ENCODE measurements around the gene ASB5.
"Not testable (repeated sequence)": the region's sequence is repeated elsewhere in the genome, so short reads cannot be mapped to it uniquely, and the experiment has no call there.

ASB5 gene

GRCh38 chr4:176306837-176307665, 38.0 kb upstream of the ASB5 start:
- no peak for DNase-seq (ENCODE audit: low spot score)
- TF ChIP-seq, protein P1, sequence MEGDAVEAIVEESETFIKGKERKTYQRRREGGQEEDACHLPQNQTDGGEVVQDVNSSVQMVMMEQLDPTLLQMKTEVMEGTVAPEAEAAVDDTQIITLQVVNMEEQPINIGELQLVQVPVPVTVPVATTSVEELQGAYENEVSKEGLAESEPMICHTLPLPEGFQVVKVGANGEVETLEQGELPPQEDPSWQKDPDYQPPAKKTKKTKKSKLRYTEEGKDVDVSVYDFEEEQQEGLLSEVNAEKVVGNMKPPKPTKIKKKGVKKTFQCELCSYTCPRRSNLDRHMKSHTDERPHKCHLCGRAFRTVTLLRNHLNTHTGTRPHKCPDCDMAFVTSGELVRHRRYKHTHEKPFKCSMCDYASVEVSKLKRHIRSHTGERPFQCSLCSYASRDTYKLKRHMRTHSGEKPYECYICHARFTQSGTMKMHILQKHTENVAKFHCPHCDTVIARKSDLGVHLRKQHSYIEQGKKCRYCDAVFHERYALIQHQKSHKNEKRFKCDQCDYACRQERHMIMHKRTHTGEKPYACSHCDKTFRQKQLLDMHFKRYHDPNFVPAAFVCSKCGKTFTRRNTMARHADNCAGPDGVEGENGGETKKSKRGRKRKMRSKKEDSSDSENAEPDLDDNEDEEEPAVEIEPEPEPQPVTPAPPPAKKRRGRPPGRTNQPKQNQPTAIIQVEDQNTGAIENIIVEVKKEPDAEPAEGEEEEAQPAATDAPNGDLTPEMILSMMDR (IDR thresholded peaks at IDR 0.05; ENCODE audit: borderline replicate concordance, control extremely low read depth, extremely low read depth, insufficient read depth, missing control alignments): no peak
- in situ Hi-C loops (cut with MboI; ENCODE audit: low sequenced_read_pairs, unreplicated experiment): no loop called here

DNA sequence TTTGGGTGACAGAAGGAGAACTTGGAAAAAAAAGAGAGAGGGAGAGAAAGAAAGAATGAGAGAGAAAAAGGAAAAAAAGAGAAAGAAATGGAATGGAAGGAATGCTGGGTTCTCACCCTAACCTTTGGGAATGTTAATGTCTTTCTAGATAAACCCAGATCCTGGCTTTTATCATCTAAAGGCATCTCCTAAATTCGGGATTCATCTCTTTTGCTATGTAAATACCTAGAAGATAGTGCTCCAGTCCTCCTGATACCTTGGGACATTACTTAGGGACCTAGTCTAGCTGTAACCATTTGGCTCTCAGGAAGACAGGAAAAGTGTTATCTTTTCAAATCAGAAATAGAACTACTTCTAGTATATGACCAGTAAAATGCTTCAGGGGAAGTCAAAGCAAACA, 34.9 kb upstream of the ASB5 start:
- DNase-seq (ENCODE audit: low spot score): no peak
- TF ChIP-seq, protein P1 (IDR thresholded peaks at IDR 0.05; ENCODE audit: borderline replicate concordance, control extremely low read depth, extremely low read depth, insufficient read depth, missing control alignments): no peak
- in situ Hi-C loops (cut with MboI; ENCODE audit: low sequenced_read_pairs, unreplicated experiment): no loop called here

GRCh38 chr4:176302283-176303275, 33.6 kb upstream of the ASB5 start:
- in situ Hi-C loops (cut with MboI; ENCODE audit: low sequenced_read_pairs, unreplicated experiment): no loop called here
- TF ChIP-seq, protein P1 (IDR thresholded peaks at IDR 0.05; ENCODE audit: borderline replicate concordance, control extremely low read depth, extremely low read depth, insufficient read depth, missing control alignments): no peak
- DNase-seq (ENCODE audit: low spot score): no peak

- in situ Hi-C loops (cut with MboI; ENCODE audit: low sequenced_read_pairs, unreplicated experiment): no loop called here
- TF ChIP-seq, protein P1 (IDR thresholded peaks at IDR 0.05; ENCODE audit: borderline replicate concordance, control extremely low read depth, extremely low read depth, insufficient read depth, missing control alignments): no peak
- DNase-seq (ENCODE audit: low spot score): no peak
Measured at GRCh38 chr4:176300565-176300964, 31.5 kb upstream of the ASB5 start.

- TF ChIP-seq, protein P1 (IDR thresholded peaks at IDR 0.05; ENCODE audit: borderline replicate concordance, control extremely low read depth, extremely low read depth, insufficient read depth, missing control alignments): no peak
- in situ Hi-C loops (cut with MboI; ENCODE audit: low sequenced_read_pairs, unreplicated experiment): no loop called here
- DNase-seq (ENCODE audit: low spot score): no peak
Measured at GRCh38 chr4:176300036-176300435, 31.0 kb upstream of the ASB5 start.

DNA sequence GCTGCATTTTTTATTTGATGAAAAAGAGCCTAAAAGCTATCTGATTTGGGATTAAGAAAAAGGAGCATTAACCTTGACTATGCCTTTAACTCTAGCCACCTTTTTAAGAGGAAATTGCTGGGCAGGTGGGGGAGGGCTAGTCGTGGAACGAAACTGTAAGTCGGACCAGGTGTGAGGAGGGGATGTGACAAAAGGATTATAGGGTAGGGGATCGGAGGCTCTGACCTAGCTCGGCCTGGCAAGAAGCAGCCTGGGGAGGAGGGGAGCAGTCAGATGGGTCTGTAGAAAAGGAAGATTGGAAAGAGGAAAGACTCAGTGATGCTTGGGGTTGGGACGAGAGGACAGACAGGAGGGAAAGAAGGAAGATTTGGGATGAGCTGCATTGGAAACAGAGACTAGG, 29.6 kb upstream of the ASB5 start:
- in situ Hi-C loops (cut with MboI; ENCODE audit: low sequenced_read_pairs, unreplicated experiment): no loop called here
- DNase-seq (ENCODE audit: low spot score): no peak
- TF ChIP-seq, protein P1 (IDR thresholded peaks at IDR 0.05; ENCODE audit: borderline replicate concordance, control extremely low read depth, extremely low read depth, insufficient read depth, missing control alignments): no peak

GRCh38 chr4:176295907-176296306, 26.9 kb upstream of the ASB5 start:
- in situ Hi-C loops (cut with MboI; ENCODE audit: low sequenced_read_pairs, unreplicated experiment); DNase-seq (ENCODE audit: low spot score): not testable (repeated sequence)

Measured in GM13976 (cell line).